GM23338 (cell line): ENCODE data around the gene PCBP4. TPM values are rescaled to one million over a fixed set of nuclear protein-coding genes. Genes with fewer than 3 reads are reported as not detected.

Experiments used
- polyA plus RNA-seq: library from polyadenylated mRNA; unstranded; fragments of >200 nt; fragmentation: Nextera tagmentation; extraction: Ambion mirVana; gene quantifications from 2 replicates; pipeline ENCODE4 v1.2.1, GENCODE V29; 2016
- small RNA-seq: library from RNA; depleted of rRNA; stranded (forward); fragments of <200 nt; gene quantifications from one replicate; pipeline ENCODE3, GENCODE V24; 2014; ENCODE audit warnings: low replicate concordance
- total RNA-seq: library from RNA; depleted of rRNA; stranded (reverse); fragments of >200 nt; shearing (Covaris generic); gene quantifications from 2 replicates; pipeline ENCODE4 v1.2.3, GENCODE V29; 2014; rRNA removed

The PCBP4 gene
- total and polyA plus RNA-seq, 2 experiments from 2014 or later: 11.8 to 37.6 TPM

Small RNA genes within 50 kb of the gene (small RNA-seq; reads per million reads assigned to genes)
- gene AC115284.1: not detected

Other genes with a start within 250 kb of the PCBP4 start
- gene IQCF6, start 188.2 kb downstream of the PCBP4 start, total RNA-seq: not detected in 2 replicates
- gene IQCF6, start 188.2 kb downstream of the PCBP4 start, polyA plus RNA-seq: not detected in 2 replicates
- gene IQCF2, start 105.8 kb downstream of the PCBP4 start, total RNA-seq: not detected in 2 replicates
- gene IQCF2, start 105.8 kb downstream of the PCBP4 start, polyA plus RNA-seq: not detected in 2 replicates
- gene IQCF5, start 91.9 kb downstream of the PCBP4 start, total RNA-seq: not detected in 2 replicates
- not detected in 2 replicates for gene IQCF5, start 91.9 kb downstream of the PCBP4 start, polyA plus RNA-seq
- gene IQCF1, start 64.1 kb downstream of the PCBP4 start, total RNA-seq: not detected in 2 replicates
- gene IQCF1, start 64.1 kb downstream of the PCBP4 start, polyA plus RNA-seq: not detected in 2 replicates
- 61.8 and 62.4 TPM in 2 replicates for gene RRP9, start 25.6 kb downstream of the PCBP4 start, total RNA-seq
- gene RRP9, start 25.6 kb downstream of the PCBP4 start, polyA plus RNA-seq: 68.1 and 71.3 TPM in 2 replicates
- 1.1 and 3.1 TPM in 2 replicates for gene PARP3, start 25.1 kb downstream of the PCBP4 start, total RNA-seq
- 0.35 and 0.76 TPM in 2 replicates for gene PARP3, start 25.1 kb downstream of the PCBP4 start, polyA plus RNA-seq
- gene GPR62, start 12.1 kb downstream of the PCBP4 start, total RNA-seq: 0.38 TPM in 1 of 2 replicates, not detected in the other
- 0.10 and 0.42 TPM in 2 replicates for gene GPR62, start 12.1 kb downstream of the PCBP4 start, polyA plus RNA-seq
- gene ABHD14B, start 6.6 kb upstream of the PCBP4 start, total RNA-seq: 8.0 and 11.1 TPM in 2 replicates
- gene ABHD14B, start 6.6 kb upstream of the PCBP4 start, polyA plus RNA-seq: 5.8 and 8.9 TPM in 2 replicates
- 4.3 and 7.8 TPM in 2 replicates for gene ABHD14A, start 7.6 kb upstream of the PCBP4 start, total RNA-seq
- gene ABHD14A, start 7.6 kb upstream of the PCBP4 start, polyA plus RNA-seq: 12.7 TPM in 2 replicates
- gene ACY1, start 16.1 kb upstream of the PCBP4 start, total RNA-seq: 62.8 and 91.3 TPM in 2 replicates
- 35.8 and 38.4 TPM in 2 replicates for gene ACY1, start 16.1 kb upstream of the PCBP4 start, polyA plus RNA-seq
- 1,341 and 1,471 TPM in 2 replicates for gene RPL29, start 28.4 kb upstream of the PCBP4 start, total RNA-seq
- gene RPL29, start 28.4 kb upstream of the PCBP4 start, polyA plus RNA-seq: 1,864 and 1,983 TPM in 2 replicates
- 14.7 and 15.8 TPM in 2 replicates for gene DUSP7, start 89.1 kb upstream of the PCBP4 start, total RNA-seq
- gene DUSP7, start 89.1 kb upstream of the PCBP4 start, polyA plus RNA-seq: 5.6 and 5.9 TPM in 2 replicates
- gene POC1A, start 187.0 kb upstream of the PCBP4 start, total RNA-seq: 26.7 and 33.0 TPM in 2 replicates
- gene POC1A, start 187.0 kb upstream of the PCBP4 start, polyA plus RNA-seq: 18.4 and 19.1 TPM in 2 replicates
- 37.7 and 42.8 TPM in 2 replicates for gene ALAS1, start 230.7 kb upstream of the PCBP4 start, total RNA-seq
- 17.8 and 19.2 TPM in 2 replicates for gene ALAS1, start 230.7 kb upstream of the PCBP4 start, polyA plus RNA-seq